Body of pancreas (tissue), 4 donors: ENCODE results near the gene PRCC. TPM values are rescaled to one million over a fixed set of nuclear protein-coding genes. Genes with fewer than 3 reads are reported as not detected.

ENCODE experiments used
- ATAC-seq: fragments of 150-250 bp; one replicate; pipeline ENCODE4 v1.9.1; 2016
- DNase-seq, 4 donors: peaks; one replicate each; pipeline ENCODE4 v3.0.0-alpha.2; 2019
- H3K27ac ChIP-seq, 4 donors: fragments of 200-600 bp; sonication (generic); 1 replicate in 3 of 4; 2 replicates in 1 of 4; pipeline versions ENCODE4 v1.5.1 to v1.6.1; 2016 to 2019; ENCODE audit warnings: mild to moderate bottlenecking in 1 of 4, mixed read lengths in 1 of 4, moderate library complexity in 1 of 4
- H3K27me3 ChIP-seq, 2 donors: fragments of 200-600 bp; sonication (generic); one replicate each; pipeline ENCODE4 v1.6.0; 2016; ENCODE audit warnings: mild to moderate bottlenecking in 1 of 2
- H3K36me3 ChIP-seq, 2 donors: fragments of 200-600 bp; sonication (generic); replicated peaks in 1 of 2; 2 replicates each; pipeline ENCODE4 v1.5.1; 2016; ENCODE audit warnings: low read depth in 2 of 2; ENCODE audit not compliant: insufficient read depth in 1 of 2
- H3K4me1 ChIP-seq: fragments of 200-600 bp; sonication (generic); one replicate; pipeline ENCODE4 v1.6.0; 2016
- H3K4me3 ChIP-seq, 2 donors: fragments of 200-600 bp; sonication (generic); 1 replicate in 1 of 2; 2 replicates in 1 of 2; pipeline ENCODE4 v1.5.1; 2016 to 2019
- H3K9me3 ChIP-seq, 3 donors: fragments of 200-600 bp; sonication (generic); 1 replicate in 2 of 3; 2 replicates in 1 of 3; pipeline ENCODE4 v1.5.1; 2016
- POLR2A ChIP-seq, 3 donors: fragments of 450-650 bp; IDR thresholded peaks; one replicate each; pipeline ENCODE4 v1.6.1; 2016; ENCODE audit warnings: antibody characterized with exemption in 3 of 3, mild to moderate bottlenecking in 2 of 3
- WGBS, 2 donors: methylation state at CpG; one replicate each; pipeline ENCODE4 v1.1.5; 2017; 5-methylcytosine and 5-hydroxymethylcytosine counted together
- intact Hi-C: fragments of 100-400 bp; cut with DNase I; formaldehyde crosslinking; loops from one replicate; pipeline ENCODE4 v1.15.1; 2023
- total RNA-seq, 2 donors: library from RNA; depleted of rRNA; stranded (reverse); fragments of >200 nt; gene quantifications; one replicate each; pipeline ENCODE4 v1.1.0, GENCODE V29; 2016
- TF ChIP-seq, protein P1 (sequence below), 7 experiments: fragments of 450-650 bp in 4 of 7; fragments of 200-600 bp in 3 of 7; sonication (generic) in 3 of 7; IDR thresholded peaks; one replicate each; pipeline ENCODE4 v1.5.1; 2016 to 2019; ENCODE audit warnings: antibody characterized with exemption in 7 of 7

PRCC gene
- total RNA-seq, 2 donors from 2014 or later, result 19.2 to 28.3 TPM

GRCh38 chr1:156748670-156749418 is 18.5 kb upstream of the PRCC start:
- peaks cover 0 to under 1% of the 10 kb centered on the region in 2 donors for H3K36me3 ChIP-seq
- H3K4me1 ChIP-seq, result peaks cover 63% of the 10 kb centered on the region
- DNase-seq (peak; percentile 49 to 76 (median 64)), ATAC-seq (no peak)
- H3K27me3 ChIP-seq, result no peaks in the 10 kb centered on the region
- no peak overlapping the region for H3K4me3 ChIP-seq
- 9 to 18% methylated on average over 9 of the region's 9 CpGs for WGBS, 2 donors
- TF ChIP-seq POLR2A (IDR thresholded peaks at IDR 0.05), result peak; percentile 18 to 76 (median 69)
- TF ChIP-seq, protein P1, sequence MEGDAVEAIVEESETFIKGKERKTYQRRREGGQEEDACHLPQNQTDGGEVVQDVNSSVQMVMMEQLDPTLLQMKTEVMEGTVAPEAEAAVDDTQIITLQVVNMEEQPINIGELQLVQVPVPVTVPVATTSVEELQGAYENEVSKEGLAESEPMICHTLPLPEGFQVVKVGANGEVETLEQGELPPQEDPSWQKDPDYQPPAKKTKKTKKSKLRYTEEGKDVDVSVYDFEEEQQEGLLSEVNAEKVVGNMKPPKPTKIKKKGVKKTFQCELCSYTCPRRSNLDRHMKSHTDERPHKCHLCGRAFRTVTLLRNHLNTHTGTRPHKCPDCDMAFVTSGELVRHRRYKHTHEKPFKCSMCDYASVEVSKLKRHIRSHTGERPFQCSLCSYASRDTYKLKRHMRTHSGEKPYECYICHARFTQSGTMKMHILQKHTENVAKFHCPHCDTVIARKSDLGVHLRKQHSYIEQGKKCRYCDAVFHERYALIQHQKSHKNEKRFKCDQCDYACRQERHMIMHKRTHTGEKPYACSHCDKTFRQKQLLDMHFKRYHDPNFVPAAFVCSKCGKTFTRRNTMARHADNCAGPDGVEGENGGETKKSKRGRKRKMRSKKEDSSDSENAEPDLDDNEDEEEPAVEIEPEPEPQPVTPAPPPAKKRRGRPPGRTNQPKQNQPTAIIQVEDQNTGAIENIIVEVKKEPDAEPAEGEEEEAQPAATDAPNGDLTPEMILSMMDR (IDR thresholded peaks at IDR 0.05), result no peak
- peak overlapping the region; percentile 92 to 99 (median 98) for H3K27ac ChIP-seq
- H3K9me3 ChIP-seq, result no peaks in the 10 kb centered on the region
- intact Hi-C loops, result no loop called here

DNA sequence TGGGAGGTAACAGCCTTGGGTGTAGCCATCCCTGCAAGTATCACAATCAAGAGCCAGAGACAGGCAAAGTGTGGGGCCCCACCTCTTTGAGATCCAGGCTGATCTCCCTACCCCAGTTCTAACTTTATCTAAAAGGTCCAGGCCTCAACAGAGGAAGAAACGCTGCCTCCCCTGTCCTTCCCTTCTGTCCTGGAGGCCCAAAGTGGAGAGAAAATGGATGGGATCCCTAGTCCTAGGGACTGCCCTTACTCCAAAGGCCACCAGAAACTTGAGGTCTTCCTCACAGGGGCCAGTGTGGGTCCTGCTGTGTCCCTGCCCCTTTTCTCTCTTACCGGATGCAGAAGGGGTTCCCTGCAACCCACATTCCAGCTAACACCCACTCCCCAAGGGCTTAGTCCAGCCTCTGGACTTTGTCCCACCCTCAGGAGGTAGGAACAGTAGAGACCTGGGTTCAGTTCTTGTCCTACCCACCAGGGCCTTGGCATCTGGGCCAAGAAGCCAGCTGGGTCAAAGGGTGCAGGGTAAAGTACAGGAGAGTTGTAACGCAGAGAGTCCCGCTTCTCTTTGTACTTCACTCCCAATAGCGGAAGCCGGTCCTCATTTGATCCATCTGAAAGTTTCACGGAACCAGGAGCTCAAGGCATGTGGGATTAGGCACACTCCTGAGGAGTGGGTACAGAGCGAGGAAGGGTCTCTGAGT is 17.8 kb upstream of the PRCC start:
- peak overlapping the region; percentile 92 to 99 (median 98) for H3K27ac ChIP-seq
- peaks cover 63% of the 10 kb centered on the region for H3K4me1 ChIP-seq
- no peaks in the 10 kb centered on the region for H3K27me3 ChIP-seq
- 13% methylated on average over 8 of the region's 8 CpGs for WGBS, 2 donors
- TF ChIP-seq POLR2A (IDR thresholded peaks at IDR 0.05), result no peak
- TF ChIP-seq, protein P1 (IDR thresholded peaks at IDR 0.05), result peak in 3 of 7 experiments; percentile 4 to 10 (median 9)
- ATAC-seq (no peak), DNase-seq (peak in 3 of 4 donors; percentile 32 to 41 (median 40))
- H3K9me3 ChIP-seq, result no peaks in the 10 kb centered on the region
- H3K4me3 ChIP-seq, result peak overlapping the region in 1 of 2 donors; percentile 66
- intact Hi-C loops, result no loop called here
- no peaks in the 10 kb centered on the region for H3K36me3 ChIP-seq

DNA sequence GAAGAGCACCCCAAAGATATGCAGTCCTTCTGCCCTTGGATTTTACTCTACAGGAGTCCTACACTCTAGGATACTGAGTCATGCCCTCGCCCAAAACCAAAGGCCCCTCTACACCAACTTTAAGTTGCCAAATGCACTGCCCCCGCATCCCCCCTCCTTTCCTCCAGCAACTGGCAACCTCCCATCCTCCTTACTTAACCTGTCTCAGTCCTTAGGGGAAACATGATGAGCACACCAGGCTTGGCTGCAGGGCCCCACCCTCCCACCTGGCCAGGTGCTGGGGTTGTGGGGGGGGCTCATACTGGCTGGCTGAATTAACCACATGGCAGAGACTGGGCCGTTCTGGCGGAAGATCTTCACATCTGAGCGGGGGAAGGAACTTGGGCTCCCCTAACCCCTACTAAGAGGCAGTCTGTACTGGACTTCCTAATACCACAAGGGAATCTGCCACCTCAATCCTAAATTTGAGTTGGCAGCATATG is 17.1 kb upstream of the PRCC start:
- peaks cover 60% of the 10 kb centered on the region for H3K4me1 ChIP-seq
- H3K27ac ChIP-seq, result peak overlapping the region; percentile 92 to 99 (median 98)
- ATAC-seq, result no peak
- H3K9me3 ChIP-seq, result no peaks in the 10 kb centered on the region
- peak overlapping the region; percentile 66 to 97 for H3K4me3 ChIP-seq
- DNase-seq, result peak; percentile 57 to 67 (median 63)
- TF ChIP-seq POLR2A (IDR thresholded peaks at IDR 0.05), result peak in 1 of 3 donors; percentile 23
- TF ChIP-seq, protein P1 (IDR thresholded peaks at IDR 0.05), result no peak
- WGBS, 2 donors, result 0 to 2% methylated on average over 5 of the region's 5 CpGs
- no peaks in the 10 kb centered on the region for H3K36me3 ChIP-seq
- no peaks in the 10 kb centered on the region for H3K27me3 ChIP-seq
- intact Hi-C loops, result no loop called here

- WGBS, 2 donors, result 0 to 1% methylated on average over 33 to 58 of the region's 64 CpGs
- Histone ChIP-seq H3K4me3 (peak overlapping the region; percentile 66 to 97), H3K27me3 (no peaks in the 10 kb centered on the region), H3K4me1 (peaks cover 53% of the 10 kb centered on the region), H3K9me3 (no peaks in the 10 kb centered on the region), H3K36me3 (no peaks in the 10 kb centered on the region), H3K27ac (peak overlapping the region; percentile 92 to 99 (median 98))
- ATAC-seq (peak; percentile 39), DNase-seq (peak; percentile 65 to 69 (median 68))
- intact Hi-C loops, result no loop called here
- TF ChIP-seq POLR2A (IDR thresholded peaks at IDR 0.05), result peak in 2 of 3 donors; percentile 21 to 32
- TF ChIP-seq, protein P1 (IDR thresholded peaks at IDR 0.05), result peak in 4 of 7 experiments; percentile 8 to 32 (median 20)
These were observed 16.5 kb upstream of the PRCC start for GRCh38 chr1:156750711-156751450.
